PFSK-1 (cell line): ENCODE data around the gene PRCD.

Experiments
- FOXP2 ChIP-seq: optimal IDR thresholded peaks from 2 replicates; pipeline ENCODE3; 2011; ENCODE audit warnings: borderline replicate concordance, control low read depth, inconsistent platforms; ENCODE audit not compliant: insufficient read depth; ENCODE audit errors: extremely low read length, extremely low read depth
- POLR2AphosphoS5 ChIP-seq: IDR thresholded peaks from 2 replicates; pipeline ENCODE4 v1.6.1; 2012; ENCODE audit warnings: low read depth, mild to moderate bottlenecking, control low read depth, low read length, moderate library complexity
- REST ChIP-seq, 2 experiments: IDR thresholded peaks; 2 replicates each; pipeline versions ENCODE4 v1.6.1 to v1.8.0; 2011 to 2012; ENCODE audit warnings: low read depth in 2 of 2, low read length in 2 of 2, control low read depth in 1 of 2, inconsistent platforms in 1 of 2, mild to moderate bottlenecking in 1 of 2, moderate library complexity in 1 of 2; ENCODE audit not compliant: insufficient read depth in 1 of 2
- SIN3A ChIP-seq: IDR thresholded peaks from 2 replicates; pipeline ENCODE4 v1.6.1; 2012; ENCODE audit warnings: mild to moderate bottlenecking, low read length, moderate library complexity, borderline replicate concordance; ENCODE audit not compliant: insufficient read depth
- TAF1 ChIP-seq: IDR thresholded peaks from 2 replicates; pipeline ENCODE4 v1.6.1; 2012; ENCODE audit warnings: low read length, control low read depth, borderline replicate concordance; ENCODE audit not compliant: insufficient read depth

PRCD gene

GRCh38 chr17:76576189-76576588 is 36.3 kb downstream of the PRCD start:
- no peak for TF ChIP-seq REST (IDR thresholded peaks at IDR 0.05; ENCODE audit: insufficient read depth in 1 of 2, low read depth in 2 of 2, low read length in 2 of 2)
- no peak for TF ChIP-seq SIN3A
- no peak for TF ChIP-seq TAF1

- TF ChIP-seq POLR2AphosphoS5 = no peak
- no peak for TF ChIP-seq FOXP2
- TF ChIP-seq TAF1 = no peak
- no peak for TF ChIP-seq REST (IDR thresholded peaks at IDR 0.05; ENCODE audit: insufficient read depth in 1 of 2, low read depth in 2 of 2, low read length in 2 of 2)
- no peak for TF ChIP-seq SIN3A
Measured at GRCh38 chr17:76577876-76578275, 38.0 kb downstream of the PRCD start.

DNA sequence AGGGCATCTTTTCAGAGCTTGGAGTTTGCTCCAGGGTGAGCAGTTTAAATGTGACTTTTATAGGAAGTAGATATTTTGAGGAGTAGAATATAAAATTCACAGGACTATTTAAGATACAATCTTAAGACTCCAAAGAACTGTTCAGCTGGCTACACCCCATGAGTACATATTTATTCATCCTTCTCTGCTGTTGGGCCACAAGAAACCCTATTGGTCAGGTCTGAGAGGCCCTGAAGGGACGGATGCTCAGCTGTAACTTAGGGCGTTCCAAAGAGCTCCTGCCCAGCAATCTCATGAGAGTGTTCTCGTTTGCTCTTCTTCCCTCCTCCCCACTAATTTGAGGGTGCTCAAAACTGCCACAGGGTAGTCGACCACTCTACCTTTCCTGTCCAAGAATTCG is 38.5 kb downstream of the PRCD start:
- TF ChIP-seq TAF1 (no peak), POLR2AphosphoS5 (no peak), SIN3A (no peak), FOXP2 (no peak), REST (IDR thresholded peaks at IDR 0.05; ENCODE audit: insufficient read depth in 1 of 2, low read depth in 2 of 2, low read length in 2 of 2) (no peak)

DNA sequence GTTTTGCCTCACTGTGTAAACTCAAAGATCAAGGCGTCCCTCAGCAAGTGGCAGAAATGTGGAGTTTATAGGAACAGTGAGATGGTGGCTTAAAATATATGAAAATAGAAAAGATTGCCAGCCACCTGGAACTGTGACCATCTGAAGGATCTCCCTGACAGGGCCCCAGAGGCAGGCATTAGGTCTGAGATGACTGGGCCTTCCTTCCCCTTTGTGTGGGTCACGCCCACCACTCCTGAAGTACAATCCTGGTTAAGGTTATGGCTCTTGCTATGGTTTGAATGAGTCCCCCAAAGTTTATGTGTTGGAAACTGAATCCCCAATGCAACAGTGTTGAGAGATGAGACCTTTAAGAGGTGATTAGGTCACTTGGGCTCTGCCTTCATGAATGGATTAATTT is 39.4 kb downstream of the PRCD start:
- TF ChIP-seq REST (IDR thresholded peaks at IDR 0.05; ENCODE audit: insufficient read depth in 1 of 2, low read depth in 2 of 2, low read length in 2 of 2) = no peak
- TF ChIP-seq POLR2AphosphoS5 = no peak
- no peak for TF ChIP-seq TAF1
- no peak for TF ChIP-seq SIN3A
- no peak for TF ChIP-seq FOXP2

DNA sequence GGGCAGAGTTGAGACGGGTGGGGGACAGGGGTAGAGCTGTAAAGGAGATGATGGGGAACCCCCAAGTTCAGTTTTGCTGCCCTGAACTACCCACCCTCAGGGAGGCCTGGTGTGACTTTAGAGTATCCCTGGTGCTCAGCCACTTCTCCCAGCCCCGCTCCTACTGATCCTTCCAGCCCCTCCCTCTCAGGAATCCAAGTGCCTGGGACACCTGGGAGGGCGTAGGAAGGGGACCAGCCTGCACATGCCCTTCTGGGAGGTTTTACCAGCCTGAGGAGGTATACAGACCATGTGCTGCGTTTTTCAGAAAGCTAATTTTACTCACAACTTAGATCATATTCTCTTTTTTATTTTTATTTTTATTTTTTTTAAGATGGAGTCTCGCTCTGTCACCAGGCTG is 41.7 kb downstream of the PRCD start:
- TF ChIP-seq SIN3A (no peak), POLR2AphosphoS5 (no peak), REST (IDR thresholded peaks at IDR 0.05; ENCODE audit: insufficient read depth in 1 of 2, low read depth in 2 of 2, low read length in 2 of 2) (no peak), TAF1 (no peak), FOXP2 (no peak)
